ENCODE measurements around the gene MAVS. TPM values are rescaled to one million over a fixed set of nuclear protein-coding genes. Genes with fewer than 3 reads are reported as not detected.

MAVS gene
- total RNA-seq, 1 experiment from 2014 or later = 38.7 TPM

GRCh38 chr20:3922983-3923339 is 76.3 kb downstream of the MAVS start:
- intact Hi-C loops (cut with micrococcal nuclease) = no loop called here
- H3K4me1 ChIP-seq (ENCODE audit: insufficient read depth, low read length) = no peaks in the 10 kb centered on the region
- H4K20me1 ChIP-seq (ENCODE audit: low read length) = peaks cover 7% of the 10 kb centered on the region; the same call in 1 of the 2 replicates
- peaks cover 18% of the 10 kb centered on the region for H3K79me2 ChIP-seq (ENCODE audit: low read length)
- H3K27ac ChIP-seq (ENCODE audit: low read length) = no peak overlapping the region
- CTCF ChIA-PET = no interaction called here
- no peak overlapping the region for H3K4me2 ChIP-seq (ENCODE audit: low read length)
- H3K9me3 ChIP-seq (ENCODE audit: low read length) = no peaks in the 10 kb centered on the region
- H3K27me3 ChIP-seq (ENCODE audit: low read length) = no peaks in the 10 kb centered on the region
- peaks cover 44% of the 10 kb centered on the region for H3K36me3 ChIP-seq (ENCODE audit: low read depth, low read length)
- H3K4me3 ChIP-seq (ENCODE audit: low read length) = no peak overlapping the region
- ATAC-seq (no peak), DNase-seq (no peak)
- H2AFZ ChIP-seq (ENCODE audit: low read length) = no peak overlapping the region
- POLR2A ChIA-PET (ENCODE audit: unreplicated experiment) = no interaction called here
- TF ChIP-seq EZH2phosphoT487 (IDR thresholded peaks at IDR 0.05; ENCODE audit: borderline replicate concordance, low read length) (no peak), EZH2 (IDR thresholded peaks at IDR 0.05; ENCODE audit: low read length, unreplicated experiment) (no peak)
- TF ChIP-seq, protein P1, sequence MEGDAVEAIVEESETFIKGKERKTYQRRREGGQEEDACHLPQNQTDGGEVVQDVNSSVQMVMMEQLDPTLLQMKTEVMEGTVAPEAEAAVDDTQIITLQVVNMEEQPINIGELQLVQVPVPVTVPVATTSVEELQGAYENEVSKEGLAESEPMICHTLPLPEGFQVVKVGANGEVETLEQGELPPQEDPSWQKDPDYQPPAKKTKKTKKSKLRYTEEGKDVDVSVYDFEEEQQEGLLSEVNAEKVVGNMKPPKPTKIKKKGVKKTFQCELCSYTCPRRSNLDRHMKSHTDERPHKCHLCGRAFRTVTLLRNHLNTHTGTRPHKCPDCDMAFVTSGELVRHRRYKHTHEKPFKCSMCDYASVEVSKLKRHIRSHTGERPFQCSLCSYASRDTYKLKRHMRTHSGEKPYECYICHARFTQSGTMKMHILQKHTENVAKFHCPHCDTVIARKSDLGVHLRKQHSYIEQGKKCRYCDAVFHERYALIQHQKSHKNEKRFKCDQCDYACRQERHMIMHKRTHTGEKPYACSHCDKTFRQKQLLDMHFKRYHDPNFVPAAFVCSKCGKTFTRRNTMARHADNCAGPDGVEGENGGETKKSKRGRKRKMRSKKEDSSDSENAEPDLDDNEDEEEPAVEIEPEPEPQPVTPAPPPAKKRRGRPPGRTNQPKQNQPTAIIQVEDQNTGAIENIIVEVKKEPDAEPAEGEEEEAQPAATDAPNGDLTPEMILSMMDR (conservative IDR thresholded peaks at IDR 0.05; ENCODE audit: low read depth, low read length) = no peak
- H3F3A ChIP-seq (ENCODE audit: low read length, unreplicated experiment) = peaks cover 3% of the 10 kb centered on the region
- no TSS peak for BruUV-seq (replicated peaks)
- no peak overlapping the region for H3K9ac ChIP-seq (ENCODE audit: low read length)
- no peaks in the 10 kb centered on the region for H3K9me2 ChIP-seq (replicated peaks; ENCODE audit: low read length)

DNA sequence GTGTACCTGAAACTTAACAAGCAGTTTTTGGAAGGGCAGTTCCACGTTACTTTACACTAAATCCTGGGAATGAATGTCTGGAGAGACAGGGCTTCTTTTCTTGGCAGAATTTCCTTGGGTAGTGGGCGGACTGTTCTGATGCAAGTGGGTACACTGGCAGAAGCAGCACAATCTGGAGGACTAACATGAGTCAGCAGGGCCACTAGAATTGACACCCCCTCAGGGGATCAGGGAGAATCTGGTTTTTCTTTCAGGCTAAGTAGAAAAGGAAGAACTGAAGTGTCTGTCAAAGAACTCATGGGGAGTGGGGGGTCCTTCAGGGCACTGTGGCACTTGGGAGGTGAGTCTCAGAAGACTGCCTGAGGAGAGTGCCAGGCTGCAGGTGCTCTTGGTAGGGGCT is 77.2 kb downstream of the MAVS start:
- Histone ChIP-seq H4K20me1 (ENCODE audit: low read length) (no peaks in the 10 kb centered on the region), H3K36me3 (ENCODE audit: low read depth, low read length) (peaks cover 36% of the 10 kb centered on the region), H3K9me3 (ENCODE audit: low read length) (no peaks in the 10 kb centered on the region), H3K27me3 (ENCODE audit: low read length) (no peaks in the 10 kb centered on the region), H3K9ac (ENCODE audit: low read length) (no peak overlapping the region), H3K27ac (ENCODE audit: low read length) (no peak overlapping the region), H3K4me1 (ENCODE audit: insufficient read depth, low read length) (no peaks in the 10 kb centered on the region), H3K79me2 (ENCODE audit: low read length) (peaks cover 10% of the 10 kb centered on the region), H2AFZ (ENCODE audit: low read length) (no peak overlapping the region), H3K4me3 (ENCODE audit: low read length) (no peak overlapping the region), H3K4me2 (ENCODE audit: low read length) (no peak overlapping the region), H3F3A (ENCODE audit: low read length, unreplicated experiment) (peaks cover 3% of the 10 kb centered on the region), H3K9me2 (replicated peaks; ENCODE audit: low read length) (no peaks in the 10 kb centered on the region)
- no peak for ATAC-seq
- CTCF ChIA-PET = no interaction called here
- TF ChIP-seq, protein P1 (conservative IDR thresholded peaks at IDR 0.05; ENCODE audit: low read depth, low read length) = no peak
- TF ChIP-seq EZH2 (IDR thresholded peaks at IDR 0.05; ENCODE audit: low read length, unreplicated experiment) = no peak
- no peak for TF ChIP-seq EZH2phosphoT487 (IDR thresholded peaks at IDR 0.05; ENCODE audit: borderline replicate concordance, low read length)
- POLR2A ChIA-PET (ENCODE audit: unreplicated experiment) = no interaction called here
- intact Hi-C loops (cut with micrococcal nuclease) = no loop called here
- BruUV-seq (replicated peaks) = no TSS peak
- DNase-seq = no peak

- ATAC-seq = no peak
- H3K36me3 ChIP-seq (ENCODE audit: low read depth, low read length) = peaks cover 29% of the 10 kb centered on the region
These were observed 77.9 kb downstream of the MAVS start for GRCh38 chr20:3924304-3925112.

More at GRCh38 chr20:3924304-3925112, 77.9 kb downstream of the MAVS start:
- H3K27ac ChIP-seq (ENCODE audit: low read length) = no peak overlapping the region
- POLR2A ChIA-PET (ENCODE audit: unreplicated experiment) = no interaction called here
- no peaks in the 10 kb centered on the region for H3K4me1 ChIP-seq (ENCODE audit: insufficient read depth, low read length)
- TF ChIP-seq EZH2phosphoT487 (IDR thresholded peaks at IDR 0.05; ENCODE audit: borderline replicate concordance, low read length) (no peak), EZH2 (IDR thresholded peaks at IDR 0.05; ENCODE audit: low read length, unreplicated experiment) (no peak)
- TF ChIP-seq, protein P1 (conservative IDR thresholded peaks at IDR 0.05; ENCODE audit: low read depth, low read length) = no peak
- no peaks in the 10 kb centered on the region for H3K9me3 ChIP-seq (ENCODE audit: low read length)
- H3K27me3 ChIP-seq (ENCODE audit: low read length) = no peaks in the 10 kb centered on the region
- BruUV-seq (replicated peaks) = no TSS peak
- CTCF ChIA-PET = no interaction called here
- H3F3A ChIP-seq (ENCODE audit: low read length, unreplicated experiment) = peaks cover 3% of the 10 kb centered on the region
- no peaks in the 10 kb centered on the region for H3K9me2 ChIP-seq (replicated peaks; ENCODE audit: low read length)
- DNase-seq = no peak
- intact Hi-C loops (cut with micrococcal nuclease) = no loop called here
- H3K4me3 ChIP-seq (ENCODE audit: low read length) = no peak overlapping the region
- peaks cover 3% of the 10 kb centered on the region; the same call in 1 of the 2 replicates for H3K79me2 ChIP-seq (ENCODE audit: low read length)
- H4K20me1 ChIP-seq (ENCODE audit: low read length) = no peaks in the 10 kb centered on the region
- no peak overlapping the region for H3K4me2 ChIP-seq (ENCODE audit: low read length)
- no peak overlapping the region for H2AFZ ChIP-seq (ENCODE audit: low read length)
- no peak overlapping the region for H3K9ac ChIP-seq (ENCODE audit: low read length)
